Embryonic facial prominence (tissue), 1 donor: Measurements from ENCODE around the gene ALOX12B.
"Not testable (repeated sequence)": the region's sequence is repeated elsewhere in the genome, so short reads cannot be mapped to it uniquely, and the experiment has no call there.

Experiments used
- DNase-seq: peaks from one replicate; pipeline ENCODE4 v3.0.0-alpha.2; 2016; ENCODE audit errors: extremely low spot score

Gene ALOX12B

DNA sequence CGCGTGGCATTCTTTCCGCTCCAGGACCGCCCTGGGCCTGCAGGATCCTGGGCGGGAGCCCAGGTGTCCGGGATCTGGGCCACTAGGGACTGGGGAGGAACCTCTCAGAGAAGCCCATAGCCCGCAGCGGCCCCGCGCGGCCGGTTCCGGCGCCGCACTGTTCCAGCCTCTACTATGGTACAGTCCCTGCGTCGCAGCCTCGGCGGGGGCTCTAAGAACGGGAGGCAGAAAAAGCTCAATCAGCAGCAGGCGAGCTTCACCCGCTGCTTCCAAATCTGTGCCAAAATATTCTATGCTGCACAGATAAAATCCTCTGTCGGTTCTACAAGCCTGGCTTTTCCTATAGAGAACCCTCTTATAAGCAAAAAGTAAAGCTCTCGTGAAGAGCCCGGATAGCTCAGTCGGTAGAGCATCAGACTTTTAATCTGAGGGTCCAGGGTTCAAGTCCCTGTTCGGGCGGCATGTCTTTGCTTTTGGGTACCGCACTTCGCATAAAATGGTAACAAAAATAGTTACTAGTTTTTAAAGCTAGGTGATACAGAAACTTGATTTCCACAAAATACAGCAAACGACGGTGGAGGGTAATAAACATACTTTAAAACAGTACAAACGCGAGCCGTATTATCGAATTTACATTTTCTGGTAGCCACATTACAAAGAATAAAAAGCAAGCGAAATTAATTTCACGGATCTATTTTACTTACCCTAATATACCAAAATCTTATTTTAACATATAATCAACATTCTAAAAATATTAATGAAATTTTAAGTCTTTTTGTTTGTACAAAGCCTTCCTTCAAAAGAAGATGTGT lies 31.5 kb upstream of the ALOX12B start:
- peak; percentile 82 for DNase-seq

DNA sequence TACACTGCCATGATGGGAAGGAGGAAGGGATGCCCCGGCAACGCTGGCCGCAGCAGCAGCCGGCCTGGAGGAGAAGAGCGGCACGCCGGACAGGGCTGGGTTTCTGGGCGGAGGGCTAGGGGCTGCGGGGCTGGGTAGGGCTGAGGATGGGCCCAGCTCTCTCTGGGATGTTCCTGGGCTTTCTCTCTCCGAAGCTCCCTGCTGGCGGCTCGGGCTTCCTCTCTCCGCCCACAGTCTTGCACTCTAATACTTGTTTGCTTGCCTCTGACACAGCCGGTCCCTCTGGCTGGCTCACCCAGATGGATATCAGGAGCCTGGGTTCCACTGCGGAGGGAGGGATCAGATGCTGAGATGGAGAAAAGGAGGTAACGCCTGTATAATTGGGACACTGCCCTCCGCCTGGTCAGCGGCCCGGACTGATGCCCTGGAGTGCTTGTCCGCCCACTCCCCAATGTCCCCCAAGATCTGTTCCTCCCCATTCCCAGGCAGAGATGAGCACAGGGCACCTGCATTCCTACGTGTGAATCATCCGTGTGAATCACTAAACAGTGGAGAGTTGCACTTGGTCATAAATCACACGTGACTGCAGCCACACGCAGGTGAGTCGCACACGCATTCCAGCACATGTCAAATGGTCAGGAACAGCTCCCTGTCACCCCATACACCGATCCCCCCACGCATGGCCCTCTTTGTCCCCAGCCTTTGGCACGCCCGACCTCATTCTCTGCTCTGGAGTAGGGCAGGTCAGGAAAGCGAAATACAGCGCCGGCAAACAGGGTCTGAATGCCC lies 30.7 kb upstream of the ALOX12B start, which contains the start of gene ALOXE3:
Gene ALOXE3 (minus strand): TSS at position 535 of the 789 bp plus-strand sequence. CDS start 524 bp downstream, at position 11.
- no peak for DNase-seq

DNA sequence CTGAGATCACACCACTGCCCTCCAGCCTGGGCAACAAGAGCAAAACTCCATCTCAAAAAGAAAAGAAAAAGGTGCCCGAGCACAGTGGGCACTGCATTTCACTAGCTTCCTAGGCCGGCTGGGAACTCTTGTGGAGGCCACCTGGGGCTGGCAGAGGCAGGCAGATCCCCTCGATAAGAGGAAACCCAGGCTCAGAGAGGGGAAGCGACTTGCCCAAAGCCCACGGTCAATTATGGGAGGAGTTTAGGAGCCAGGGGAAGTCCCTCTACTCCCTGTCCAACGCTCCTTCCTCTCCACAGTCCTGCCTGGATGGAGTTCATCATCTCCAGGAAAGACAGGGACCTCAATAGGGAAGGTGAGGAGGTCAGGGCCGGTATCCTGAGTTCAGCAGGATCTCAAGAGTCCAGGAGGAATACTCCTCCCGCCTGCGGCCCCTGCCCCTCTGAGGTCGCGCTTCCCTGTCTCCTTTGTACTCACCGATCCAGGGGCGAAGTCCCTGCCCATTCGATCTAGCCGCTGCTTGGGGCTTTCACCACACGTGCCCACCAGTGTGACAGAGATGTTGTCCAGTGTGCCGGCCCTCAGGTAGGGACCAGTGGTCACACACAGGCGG lies 30.0 kb upstream of the ALOX12B start:
- no peak for DNase-seq

DNA sequence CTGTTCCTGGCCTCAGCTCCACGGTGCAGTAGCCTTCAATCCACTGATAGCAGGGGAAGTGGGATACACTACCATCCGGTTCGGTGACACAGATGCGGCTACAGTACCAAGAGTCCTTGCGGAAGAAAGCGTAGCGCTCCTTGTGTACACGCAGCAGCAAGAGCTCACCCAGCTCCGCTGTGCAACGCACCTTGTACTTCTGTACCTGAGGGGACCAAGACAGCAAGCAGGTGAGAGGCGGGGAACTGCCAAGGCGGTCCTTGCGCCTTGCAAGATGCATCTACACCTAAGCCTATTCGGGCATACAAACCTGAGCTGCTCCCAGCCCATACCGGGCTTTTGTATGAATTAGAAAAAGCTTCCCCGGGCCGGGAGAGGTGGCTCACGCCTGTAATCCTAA lies 29.3 kb upstream of the ALOX12B start:
- DNase-seq: no peak

DNA sequence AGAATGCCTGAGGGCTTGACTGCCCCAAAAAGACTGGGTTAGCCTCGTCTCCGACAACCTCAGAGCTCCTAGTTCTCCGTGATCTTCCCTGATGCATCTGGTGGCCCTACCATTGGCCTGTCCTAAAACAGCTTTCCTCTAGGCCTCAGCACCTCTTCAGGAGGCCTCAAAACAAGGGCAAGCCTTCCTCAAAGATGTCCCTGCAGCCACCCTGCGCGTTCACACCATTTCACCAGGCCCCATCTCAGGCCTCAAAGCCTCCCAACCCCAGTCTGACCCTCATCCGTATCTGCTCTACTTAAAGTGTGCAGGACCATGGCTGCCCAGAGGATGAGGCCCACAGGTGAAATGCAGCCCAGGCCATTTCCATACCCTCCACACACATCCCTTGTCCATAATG lies 23.4 kb upstream of the ALOX12B start:
- DNase-seq: no peak

DNA sequence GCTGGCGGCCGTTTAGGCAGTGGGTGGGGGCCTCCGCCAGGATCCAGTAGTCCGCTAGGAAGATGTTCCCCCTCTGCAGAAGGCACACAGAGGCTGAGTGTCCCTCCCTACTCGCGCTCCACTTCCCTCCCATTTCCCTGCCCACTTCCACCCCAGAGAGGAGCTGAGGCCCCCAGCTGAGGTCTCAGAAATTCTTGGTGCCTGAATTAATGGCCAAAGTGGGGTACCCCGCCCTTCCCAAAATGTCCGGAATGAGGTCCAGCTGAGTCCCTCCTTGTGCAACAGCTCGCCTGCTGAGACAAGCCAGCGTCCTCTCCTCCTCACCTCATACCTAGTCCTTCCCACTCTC lies 22.9 kb upstream of the ALOX12B start:
- DNase-seq: no peak

DNA sequence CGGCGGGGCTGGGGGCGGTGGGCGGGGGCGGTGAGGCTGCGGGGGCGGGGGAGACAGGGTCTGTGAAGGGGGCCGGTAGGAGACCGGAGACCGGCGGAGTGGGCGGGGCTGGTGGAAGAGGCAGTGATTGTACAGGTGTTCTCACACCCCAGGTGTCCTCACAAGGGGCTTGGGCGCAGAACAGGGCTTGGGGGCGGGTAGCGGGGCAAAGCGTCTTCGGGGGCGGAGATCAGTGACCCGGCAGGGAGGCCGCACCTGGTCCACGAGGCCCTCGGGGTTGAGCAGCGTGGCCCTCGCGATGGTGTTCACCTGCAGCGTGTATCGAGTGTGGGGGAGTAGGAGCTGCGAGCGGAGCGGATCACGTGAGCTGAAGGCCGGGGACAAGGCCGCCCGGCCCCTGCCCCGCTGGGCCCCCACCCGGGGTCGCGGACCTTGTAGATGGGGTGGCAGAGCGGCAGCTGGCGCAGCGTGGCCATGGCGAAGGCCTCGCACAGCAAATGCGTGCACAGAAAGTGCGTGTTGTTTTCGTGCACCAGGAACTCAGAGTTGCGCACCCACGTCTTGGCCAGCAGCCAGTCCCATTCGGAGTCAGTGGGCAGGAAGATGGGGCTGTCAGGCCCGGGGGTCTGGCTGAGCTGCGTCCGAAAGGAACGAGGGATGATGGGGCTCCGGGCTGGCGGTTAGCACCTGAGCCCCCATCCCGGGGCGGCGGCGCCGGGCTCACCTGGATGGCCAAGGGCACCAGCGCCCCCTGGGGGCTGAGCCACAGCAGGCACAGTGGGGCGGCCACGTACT lies 22.3 kb upstream of the ALOX12B start:
- no peak for DNase-seq

DNA sequence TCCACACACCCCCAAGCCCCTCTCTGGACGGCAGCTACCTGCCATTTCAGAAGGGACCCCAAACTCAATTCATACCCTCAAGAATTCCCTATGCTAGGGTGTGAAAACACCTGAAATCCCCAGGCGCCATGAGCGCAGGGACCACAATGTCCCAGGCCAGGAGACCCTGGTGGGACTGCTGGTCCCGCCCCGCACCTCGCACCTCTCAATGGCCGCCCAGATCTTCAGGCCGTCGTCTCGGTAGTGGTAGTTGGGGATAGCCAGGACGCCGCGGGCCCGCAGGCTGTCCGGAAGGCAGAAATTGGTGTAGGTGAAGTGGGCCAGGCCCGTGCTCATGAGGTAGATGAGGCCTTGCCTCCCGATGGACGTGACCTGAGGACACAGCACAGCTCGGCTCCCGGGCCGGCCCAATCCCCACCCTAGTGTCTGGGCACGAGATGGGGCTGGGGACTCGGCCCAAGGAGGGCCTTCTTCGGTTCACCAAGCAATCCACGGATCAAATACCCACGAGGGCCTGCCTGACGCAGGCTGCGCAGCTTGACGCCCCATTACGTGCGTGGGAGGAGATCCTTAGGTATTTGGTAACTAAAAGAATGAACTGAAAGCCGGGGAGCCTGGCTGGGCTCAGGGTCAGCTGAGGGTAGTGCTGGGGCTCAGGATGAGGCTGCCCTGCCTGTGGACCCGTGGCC lies 21.6 kb upstream of the ALOX12B start:
- DNase-seq: no peak

DNA sequence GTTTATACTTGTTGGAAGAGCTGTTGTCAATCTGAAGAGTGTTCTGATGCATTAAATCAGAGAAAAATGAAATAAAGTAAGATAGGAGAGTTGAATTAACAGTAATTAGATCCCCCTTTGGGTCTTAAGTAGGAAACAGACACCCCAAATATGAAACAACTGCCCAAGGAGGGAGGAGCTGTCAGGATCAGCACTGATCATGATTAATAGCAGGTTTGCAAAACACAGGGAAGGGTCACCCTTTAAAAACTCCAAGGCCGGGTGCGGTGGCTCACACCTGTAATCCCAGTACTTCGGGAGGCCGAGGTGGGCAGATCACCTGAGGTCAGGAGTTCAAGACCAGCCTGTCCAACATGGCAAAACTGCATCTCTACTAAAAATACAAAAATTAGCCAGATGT lies 19.5 kb upstream of the ALOX12B start:
- DNase-seq: not testable (repeated sequence)

DNA sequence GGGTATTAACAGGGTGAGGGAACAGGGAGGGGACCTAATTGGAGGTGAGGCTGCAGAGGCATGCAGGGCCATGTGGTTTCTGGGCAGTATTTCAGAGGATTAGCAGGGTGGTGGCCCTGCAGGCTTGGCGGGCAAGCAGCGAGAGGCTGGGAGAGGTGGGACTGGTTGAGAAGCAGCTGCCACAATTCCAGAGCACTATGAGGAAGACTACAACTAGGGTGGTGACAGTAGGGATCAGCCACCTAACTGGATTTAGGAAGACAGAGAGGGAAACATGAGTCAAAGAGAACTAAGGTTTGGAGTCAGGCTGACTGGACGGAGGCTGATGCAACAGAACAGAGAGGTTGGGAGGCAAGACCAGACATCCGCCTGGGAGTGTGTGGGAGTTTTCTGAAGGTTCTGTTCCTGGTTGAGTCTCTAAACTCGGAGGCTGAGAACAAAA lies 18.5 kb upstream of the ALOX12B start:
- DNase-seq: no peak

DNA sequence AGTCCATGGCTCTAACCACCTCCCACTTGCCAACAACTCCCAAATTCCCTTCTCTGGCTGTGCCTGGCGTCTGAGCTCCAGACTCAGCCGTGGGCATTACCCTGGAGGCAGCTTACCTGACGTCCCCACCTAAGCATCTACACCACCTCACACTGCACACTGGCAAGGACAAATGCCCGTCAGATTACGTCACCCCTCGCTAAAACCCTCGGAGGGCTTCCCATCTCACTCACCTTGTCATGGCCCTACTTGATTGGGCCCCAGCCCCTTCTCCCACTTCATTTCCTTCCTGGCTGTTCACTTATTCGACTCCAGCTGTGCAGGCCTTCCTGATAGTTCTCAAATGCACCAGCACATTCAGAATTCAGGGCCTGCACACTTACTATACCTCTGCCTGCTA lies 17.4 kb upstream of the ALOX12B start:
- DNase-seq: no peak

DNA sequence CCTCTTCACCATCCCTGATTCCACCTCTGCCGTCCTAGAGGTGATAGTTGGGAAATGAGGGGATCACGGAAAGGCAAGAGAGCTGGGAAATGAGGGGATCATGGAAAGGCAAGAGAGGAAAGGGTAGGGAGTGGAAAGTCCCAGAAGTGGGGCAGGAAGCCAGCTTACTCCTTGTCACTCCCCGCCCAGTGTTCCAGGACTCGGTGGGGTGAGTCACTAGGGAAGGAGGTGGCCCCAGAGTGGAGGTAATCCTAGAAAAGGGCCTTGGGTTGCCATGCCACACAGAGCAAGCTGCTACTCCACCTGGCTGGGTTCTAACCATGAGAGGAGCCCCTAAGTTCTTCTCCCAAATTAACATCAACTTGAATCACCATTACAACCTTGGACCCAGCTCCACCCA lies 16.0 kb upstream of the ALOX12B start:
- no peak for DNase-seq

DNA sequence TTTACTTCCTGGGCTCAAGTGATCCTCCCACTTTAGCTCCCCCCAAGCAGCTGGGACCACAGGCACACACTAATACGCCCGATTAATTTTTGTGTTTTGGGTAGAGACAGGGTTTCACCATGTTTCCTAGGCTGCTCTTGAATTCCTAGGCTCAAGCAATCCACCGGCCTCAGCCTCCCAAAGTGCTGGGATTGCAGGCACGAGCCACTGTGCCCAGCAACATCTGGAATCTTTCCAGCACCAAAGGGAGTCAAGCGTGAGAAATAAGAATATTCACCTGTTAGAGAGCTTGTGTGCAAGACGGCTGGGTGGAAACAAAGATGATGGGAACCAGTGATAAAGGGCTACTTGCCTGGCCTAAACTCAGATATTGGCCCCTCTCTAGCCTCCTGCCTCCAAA lies 14.2 kb upstream of the ALOX12B start:
- DNase-seq: no peak

DNA sequence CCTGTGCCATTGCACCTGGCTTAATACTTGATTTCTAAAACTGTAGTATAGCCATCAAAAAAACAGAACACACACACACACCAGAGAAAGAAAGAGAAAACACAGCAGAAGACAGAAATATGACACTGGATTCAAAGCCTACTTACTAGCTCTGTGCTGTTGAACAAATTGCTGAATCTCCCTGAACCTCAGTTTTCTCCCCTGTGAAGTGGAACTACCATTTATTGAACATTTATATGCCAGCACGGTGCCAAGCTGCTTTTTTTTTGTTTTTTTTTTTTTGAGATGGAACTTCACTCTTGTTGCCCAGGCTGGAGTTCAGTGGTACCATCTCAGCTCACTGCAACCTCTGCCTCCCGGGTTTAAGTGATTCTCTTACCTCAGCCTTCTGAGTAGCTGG lies 13.2 kb upstream of the ALOX12B start:
- DNase-seq: no peak

DNA sequence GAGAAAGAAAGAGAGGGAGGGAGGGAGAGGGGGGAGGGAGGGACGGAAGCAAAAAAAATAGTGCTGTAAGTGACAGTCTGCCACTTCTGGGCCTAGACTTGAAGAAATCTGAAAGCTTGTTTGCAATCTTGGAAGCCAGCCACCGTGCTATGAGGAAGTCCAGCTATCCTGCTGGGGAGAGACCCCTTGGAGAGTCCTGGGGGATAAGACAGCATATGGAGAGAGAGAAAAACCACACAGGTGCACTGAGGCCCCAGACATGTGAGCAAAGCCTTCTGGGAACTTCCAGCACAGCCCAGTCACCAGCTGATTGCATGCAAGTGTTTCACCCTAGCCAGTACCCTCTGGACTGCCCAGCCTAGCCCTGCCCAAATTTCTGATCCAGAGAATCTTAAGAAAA lies 12.6 kb upstream of the ALOX12B start:
- DNase-seq: no peak

DNA sequence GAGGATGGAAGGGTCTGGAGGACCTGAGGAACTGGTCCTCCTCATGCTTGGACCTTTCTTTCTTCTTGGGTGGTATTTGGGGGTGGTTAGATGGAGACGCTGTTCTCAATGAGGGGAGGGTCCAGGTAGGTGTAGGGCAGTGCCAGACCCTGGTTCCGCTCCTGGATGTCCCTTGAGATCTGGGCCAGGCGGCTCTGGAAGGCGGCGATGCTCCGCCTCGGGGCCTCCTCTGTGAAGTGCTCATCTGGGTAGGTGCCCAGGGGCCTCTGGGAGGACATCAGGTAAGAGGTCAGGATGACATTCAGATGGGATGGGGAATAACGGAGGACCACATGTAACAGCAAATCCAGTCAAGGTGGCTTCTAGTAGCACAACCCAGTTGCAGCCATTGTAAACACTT lies 9.0 kb upstream of the ALOX12B start:
- no peak for DNase-seq

DNA sequence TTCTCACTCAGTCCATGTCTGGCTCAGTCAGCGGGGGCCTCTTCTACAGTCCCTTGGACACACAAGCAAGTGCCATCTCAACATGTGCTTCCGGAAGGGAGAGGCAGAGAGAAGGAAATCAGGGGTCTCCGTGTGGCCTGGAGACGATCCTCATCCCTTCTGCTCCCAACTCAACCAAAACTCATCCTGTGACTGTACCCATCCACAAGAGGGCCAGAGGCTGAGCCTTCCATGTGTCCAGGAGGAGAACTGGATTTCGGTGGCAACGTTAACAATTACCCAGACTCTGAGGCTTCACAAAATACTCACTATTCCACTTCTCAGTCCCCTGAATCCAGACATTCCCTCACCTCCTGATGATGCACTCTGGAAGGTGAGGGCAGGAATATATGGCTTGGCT lies 7.8 kb upstream of the ALOX12B start:
- DNase-seq: no peak

DNA sequence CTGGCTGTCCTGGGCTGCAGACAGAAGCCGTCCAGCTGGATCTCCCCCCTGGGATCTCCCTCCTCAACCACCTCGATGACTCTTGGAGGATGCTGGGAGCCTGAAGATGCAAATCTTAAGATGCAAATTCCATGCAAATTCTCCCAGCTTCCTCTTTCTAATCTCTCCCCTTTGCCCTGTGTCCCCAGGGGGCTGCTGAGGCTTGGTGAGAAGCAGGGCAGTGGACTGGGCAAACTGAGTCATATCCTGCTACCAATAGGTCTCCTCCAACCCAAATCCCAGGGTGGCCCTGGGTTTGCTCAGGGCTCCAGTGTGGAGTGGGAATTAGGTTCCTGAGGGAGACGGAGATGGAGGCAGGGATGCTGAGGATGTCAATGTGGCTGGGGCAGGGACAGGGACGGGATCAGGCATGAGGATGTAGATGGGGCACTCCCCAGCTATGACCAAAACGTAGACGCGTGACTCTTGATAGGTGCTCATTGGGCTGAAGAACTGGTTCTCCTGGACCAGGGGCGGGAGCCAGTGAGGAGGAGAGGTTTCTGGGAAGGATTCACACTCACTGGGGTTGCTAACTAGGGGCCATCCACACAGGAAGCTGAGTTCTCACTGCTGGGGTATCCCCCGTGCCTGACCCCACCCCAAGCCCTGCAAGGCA lies 3.6 kb upstream of the ALOX12B start:
- DNase-seq: no peak

DNA sequence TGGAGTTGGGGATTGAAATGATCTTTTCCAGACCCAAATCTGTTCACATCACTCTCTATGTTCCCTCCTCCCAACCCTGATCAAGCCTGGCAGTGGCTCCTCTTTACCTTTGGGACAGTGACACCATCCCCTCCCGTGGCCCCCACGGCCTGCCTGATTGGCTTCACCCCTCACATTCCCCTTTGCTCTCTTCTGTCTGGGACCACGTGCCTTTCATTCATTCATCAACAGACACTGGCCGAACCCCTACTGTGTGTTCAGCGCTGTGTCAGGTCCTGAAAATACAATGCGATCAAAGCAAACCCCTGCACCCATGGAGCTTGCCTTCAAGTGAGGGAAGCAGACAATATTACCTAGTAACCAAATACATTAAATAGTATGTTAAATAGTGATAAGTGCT lies 2.2 kb upstream of the ALOX12B start:
- no peak for DNase-seq

DNA sequence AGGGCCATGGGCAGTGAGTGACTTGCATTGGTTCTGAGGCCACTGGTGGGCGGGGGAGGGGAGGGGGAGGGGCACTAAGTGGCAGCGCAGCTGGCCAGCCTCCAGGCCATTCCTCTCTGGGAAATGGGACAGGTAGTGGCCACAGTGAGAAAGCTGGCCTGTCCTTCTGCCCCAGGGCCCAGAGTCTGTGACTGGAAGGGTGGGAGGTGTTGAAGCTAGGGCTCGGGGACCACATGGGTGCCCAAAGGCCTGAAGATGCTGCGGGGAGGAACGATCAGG lies 375 bp upstream of the ALOX12B start:
- no peak for DNase-seq

DNA sequence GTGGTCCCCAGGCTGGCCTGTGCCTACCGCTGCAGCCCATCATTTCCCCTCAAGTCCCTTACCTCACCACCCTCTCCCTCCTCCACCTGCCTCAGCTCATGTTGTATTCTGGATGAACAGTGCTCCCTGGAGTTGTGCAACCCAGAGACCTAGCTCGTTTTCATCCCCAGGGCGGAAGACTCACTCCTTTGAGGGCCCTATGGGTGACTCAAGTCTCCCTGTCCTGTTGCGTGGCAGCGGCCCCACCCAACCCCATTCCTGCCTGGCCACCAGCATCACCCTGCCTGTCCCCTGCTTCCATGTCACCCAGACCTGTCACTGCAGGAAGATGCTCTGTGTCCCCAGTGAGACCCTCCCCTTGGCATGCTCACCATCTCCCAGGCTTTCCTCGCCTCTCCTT lies 3.3 kb downstream of the ALOX12B start:
- no peak for DNase-seq
